Thyroid gland (tissue), 4 donors: ENCODE results near the gene HCK. TPM values are rescaled to one million over a fixed set of nuclear protein-coding genes. Genes with fewer than 3 reads are reported as not detected.

Experiments used
- DNase-seq, 2 donors: peaks; one replicate each; pipeline ENCODE4 v3.0.0-alpha.2; 2019
- H3K27ac ChIP-seq, 3 donors: fragments of 200-600 bp; sonication (generic); 1 replicate in 2 of 3; 2 replicates in 1 of 3; pipeline ENCODE4 v1.5.1; 2016 to 2019; ENCODE audit warnings: mild to moderate bottlenecking in 1 of 3, moderate library complexity in 1 of 3
- H3K27me3 ChIP-seq: fragments of 200-600 bp; sonication (generic); one replicate; pipeline ENCODE4 v1.5.1; 2019
- H3K36me3 ChIP-seq, 2 donors: fragments of 200-600 bp; sonication (generic); one replicate each; pipeline ENCODE4 v1.5.1; 2016 to 2019
- H3K4me1 ChIP-seq, 2 donors: fragments of 200-600 bp; sonication (generic); one replicate each; pipeline ENCODE4 v1.5.1; 2017 to 2019
- H3K4me3 ChIP-seq, 3 donors: fragments of 200-600 bp; sonication (generic); replicated peaks in 1 of 3; 1 replicate in 2 of 3; 2 replicates in 1 of 3; pipeline ENCODE4 v1.5.1; 2016; ENCODE audit warnings: mild to moderate bottlenecking in 1 of 3
- H3K9me3 ChIP-seq: fragments of 200-600 bp; sonication (generic); one replicate; pipeline ENCODE4 v1.5.1; 2017
- POLR2A ChIP-seq, 2 donors: fragments of 450-650 bp; IDR thresholded peaks; one replicate each; pipeline ENCODE4 v1.6.1; 2017; ENCODE audit warnings: antibody characterized with exemption in 2 of 2, mild to moderate bottlenecking in 2 of 2, moderate library complexity in 1 of 2
- WGBS, 2 donors: methylation state at CpG; one replicate each; pipeline ENCODE4 v1.1.5; 2017; 5-methylcytosine and 5-hydroxymethylcytosine counted together
- intact Hi-C: fragments of 100-400 bp; cut with DNase I; formaldehyde crosslinking; loops from one replicate; pipeline ENCODE4 v1.15.1; 2023
- total RNA-seq, 4 donors: library from RNA; depleted of rRNA; stranded (reverse); fragments of >200 nt; gene quantifications; one replicate each; pipeline ENCODE4 v1.2.3, GENCODE V29; 2016
- TF ChIP-seq, protein P1 (sequence below), 6 experiments: fragments of 200-600 bp in 3 of 6; fragments of 450-650 bp in 3 of 6; sonication (generic) in 3 of 6; IDR thresholded peaks; one replicate each; pipeline ENCODE4 v1.5.1; 2016 to 2019; ENCODE audit warnings: antibody characterized with exemption in 6 of 6, mild to moderate bottlenecking in 2 of 6, inconsistent platforms in 1 of 6, moderate library complexity in 1 of 6

HCK gene
- total RNA-seq, 4 donors from 2014 or later: 3.1 to 5.9 (median 4.8) TPM

DNA sequence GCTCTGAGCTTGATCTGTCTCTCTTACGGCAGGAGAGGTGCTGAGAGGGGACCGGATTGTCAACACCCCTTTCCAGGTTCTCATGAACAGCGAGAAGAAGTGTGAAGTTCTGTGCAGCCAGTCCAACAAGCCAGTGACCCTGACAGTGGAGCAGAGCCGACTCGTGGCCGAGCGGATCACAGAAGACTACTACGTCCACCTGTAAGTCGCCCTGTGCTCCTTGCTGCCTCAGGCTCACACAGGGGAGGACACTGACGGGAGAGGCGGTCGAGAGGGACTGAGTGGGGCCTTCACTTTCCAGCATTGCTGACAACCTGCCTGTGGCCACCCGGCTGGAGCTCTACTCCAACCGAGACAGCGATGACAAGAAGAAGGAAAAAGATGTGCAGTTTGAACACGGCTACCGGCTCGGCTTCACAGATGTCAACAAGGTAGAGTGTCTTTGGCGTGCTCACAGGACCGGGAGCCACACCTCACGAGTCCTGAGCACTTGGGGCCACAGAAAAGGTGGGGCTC is 89.5 kb downstream of the HCK start:
- no peak overlapping the region for H3K27ac ChIP-seq
- no peak overlapping the region for H3K4me3 ChIP-seq
- no peak for DNase-seq
- TF ChIP-seq POLR2A (IDR thresholded peaks at IDR 0.05): no peak
- TF ChIP-seq, protein P1, sequence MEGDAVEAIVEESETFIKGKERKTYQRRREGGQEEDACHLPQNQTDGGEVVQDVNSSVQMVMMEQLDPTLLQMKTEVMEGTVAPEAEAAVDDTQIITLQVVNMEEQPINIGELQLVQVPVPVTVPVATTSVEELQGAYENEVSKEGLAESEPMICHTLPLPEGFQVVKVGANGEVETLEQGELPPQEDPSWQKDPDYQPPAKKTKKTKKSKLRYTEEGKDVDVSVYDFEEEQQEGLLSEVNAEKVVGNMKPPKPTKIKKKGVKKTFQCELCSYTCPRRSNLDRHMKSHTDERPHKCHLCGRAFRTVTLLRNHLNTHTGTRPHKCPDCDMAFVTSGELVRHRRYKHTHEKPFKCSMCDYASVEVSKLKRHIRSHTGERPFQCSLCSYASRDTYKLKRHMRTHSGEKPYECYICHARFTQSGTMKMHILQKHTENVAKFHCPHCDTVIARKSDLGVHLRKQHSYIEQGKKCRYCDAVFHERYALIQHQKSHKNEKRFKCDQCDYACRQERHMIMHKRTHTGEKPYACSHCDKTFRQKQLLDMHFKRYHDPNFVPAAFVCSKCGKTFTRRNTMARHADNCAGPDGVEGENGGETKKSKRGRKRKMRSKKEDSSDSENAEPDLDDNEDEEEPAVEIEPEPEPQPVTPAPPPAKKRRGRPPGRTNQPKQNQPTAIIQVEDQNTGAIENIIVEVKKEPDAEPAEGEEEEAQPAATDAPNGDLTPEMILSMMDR (IDR thresholded peaks at IDR 0.05): no peak
- intact Hi-C loops: no loop called here
- no peaks in the 10 kb centered on the region for H3K27me3 ChIP-seq
- 94 to 96% methylated on average over 17 to 21 of the region's 21 CpGs for WGBS, 2 donors
- H3K9me3 ChIP-seq: no peaks in the 10 kb centered on the region
- peaks cover 57 to 65% of the 10 kb centered on the region in 2 donors for H3K36me3 ChIP-seq
- H3K4me1 ChIP-seq: no peaks in the 10 kb centered on the region

DNA sequence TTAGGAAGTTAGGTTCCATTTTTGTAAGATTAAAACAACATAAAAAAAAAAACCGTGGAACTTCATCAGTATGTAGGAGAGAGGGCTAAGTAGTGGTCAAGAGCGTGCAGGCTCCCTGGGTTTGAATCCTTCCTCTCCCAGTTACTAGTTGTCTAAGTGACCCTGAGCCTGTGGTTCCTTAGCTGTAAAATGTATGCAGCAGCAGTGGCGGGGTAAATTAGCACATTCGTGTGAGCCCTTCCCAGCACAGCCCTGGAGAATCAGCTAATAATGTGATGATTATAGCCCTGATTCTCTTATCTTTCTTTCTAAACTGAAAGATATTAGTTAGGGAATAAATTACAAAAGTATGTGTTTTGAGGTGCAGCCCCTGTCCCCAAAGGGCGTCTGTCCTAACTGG is 90.0 kb downstream of the HCK start:
- H3K9me3 ChIP-seq: no peaks in the 10 kb centered on the region
- no peak overlapping the region for H3K4me3 ChIP-seq
- H3K27me3 ChIP-seq: no peaks in the 10 kb centered on the region
- WGBS, 2 donors: 91 to 97% methylated on average over 5 of the region's 5 CpGs
- TF ChIP-seq, protein P1 (IDR thresholded peaks at IDR 0.05): no peak
- no peak for TF ChIP-seq POLR2A (IDR thresholded peaks at IDR 0.05)
- peaks cover 61 to 67% of the 10 kb centered on the region in 2 donors for H3K36me3 ChIP-seq
- DNase-seq: no peak
- intact Hi-C loops: no loop called here
- no peaks in the 10 kb centered on the region for H3K4me1 ChIP-seq
- no peak overlapping the region for H3K27ac ChIP-seq

DNA sequence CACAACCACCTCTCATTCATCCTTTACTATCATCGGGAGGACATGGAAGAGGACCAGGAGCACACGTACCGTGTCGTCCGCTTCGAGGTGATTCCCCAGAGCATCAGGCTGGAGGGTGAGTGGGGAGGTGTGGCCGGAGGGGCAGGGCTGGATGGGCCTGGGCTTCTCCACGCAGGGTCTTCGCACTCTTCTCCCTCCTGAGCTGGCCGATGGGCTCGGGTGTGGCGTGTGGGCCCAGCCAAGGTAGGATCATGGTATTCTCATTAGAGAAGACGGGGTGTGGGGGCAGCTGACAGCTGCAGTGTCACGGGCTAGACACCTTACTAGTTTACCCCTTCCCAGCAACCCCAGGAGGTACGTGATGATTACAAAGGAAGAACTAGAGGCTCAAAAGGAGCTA is 90.9 kb downstream of the HCK start:
- intact Hi-C loops: no loop called here
- no peak for TF ChIP-seq POLR2A (IDR thresholded peaks at IDR 0.05)
- TF ChIP-seq, protein P1 (IDR thresholded peaks at IDR 0.05): no peak
- Histone ChIP-seq H3K9me3 (no peaks in the 10 kb centered on the region), H3K27ac (no peak overlapping the region), H3K27me3 (no peaks in the 10 kb centered on the region), H3K36me3 (peaks cover 62 to 72% of the 10 kb centered on the region in 2 donors), H3K4me1 (no peaks in the 10 kb centered on the region), H3K4me3 (no peak overlapping the region)
- WGBS, 2 donors: 96 to 99% methylated on average over 15 of the region's 15 CpGs
- DNase-seq: no peak

DNA sequence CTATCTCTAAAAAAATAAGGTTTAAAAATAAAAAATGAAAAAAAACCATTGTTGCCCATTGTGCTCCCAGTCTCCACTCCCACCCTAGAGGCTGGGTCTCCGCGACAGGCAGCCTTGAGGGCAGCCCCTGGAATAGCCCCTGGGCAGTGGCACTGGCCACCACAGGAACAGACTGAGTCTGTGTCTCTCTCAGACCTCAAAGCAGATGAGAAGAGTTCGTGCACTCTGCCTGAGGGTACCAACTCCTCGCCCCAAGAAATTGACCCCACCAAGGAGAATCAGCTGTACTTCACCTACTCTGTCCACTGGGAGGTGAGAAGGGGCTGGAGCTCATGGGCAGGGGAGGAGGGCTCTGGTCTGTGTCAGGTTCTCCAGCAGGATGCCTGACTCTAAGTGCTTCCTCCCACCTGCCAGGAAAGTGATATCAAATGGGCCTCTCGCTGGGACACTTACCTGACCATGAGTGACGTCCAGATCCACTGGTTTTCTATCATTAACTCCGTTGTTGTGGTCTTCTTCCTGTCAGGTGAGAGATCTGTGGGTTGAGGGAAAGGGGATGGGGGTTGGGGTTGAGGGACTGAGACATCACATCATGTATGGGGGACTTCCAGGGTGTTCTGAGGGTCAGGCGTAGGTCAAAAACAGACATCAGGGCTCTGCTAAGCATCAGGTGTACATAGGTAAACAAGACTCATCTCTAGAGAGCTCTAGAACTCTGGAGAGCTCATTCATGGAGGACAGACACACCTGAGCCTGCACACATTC is 93.0 kb downstream of the HCK start:
- H3K27ac ChIP-seq: no peak overlapping the region
- H3K36me3 ChIP-seq: peaks cover 59 to 75% of the 10 kb centered on the region in 2 donors
- intact Hi-C loops: no loop called here
- H3K9me3 ChIP-seq: no peaks in the 10 kb centered on the region
- no peak for DNase-seq
- no peaks in the 10 kb centered on the region for H3K27me3 ChIP-seq
- H3K4me1 ChIP-seq: no peaks in the 10 kb centered on the region
- WGBS, 2 donors: 94 to 95% methylated on average over 8 of the region's 8 CpGs
- H3K4me3 ChIP-seq: no peak overlapping the region
- TF ChIP-seq, protein P1 (IDR thresholded peaks at IDR 0.05): no peak
- no peak for TF ChIP-seq POLR2A (IDR thresholded peaks at IDR 0.05)

DNA sequence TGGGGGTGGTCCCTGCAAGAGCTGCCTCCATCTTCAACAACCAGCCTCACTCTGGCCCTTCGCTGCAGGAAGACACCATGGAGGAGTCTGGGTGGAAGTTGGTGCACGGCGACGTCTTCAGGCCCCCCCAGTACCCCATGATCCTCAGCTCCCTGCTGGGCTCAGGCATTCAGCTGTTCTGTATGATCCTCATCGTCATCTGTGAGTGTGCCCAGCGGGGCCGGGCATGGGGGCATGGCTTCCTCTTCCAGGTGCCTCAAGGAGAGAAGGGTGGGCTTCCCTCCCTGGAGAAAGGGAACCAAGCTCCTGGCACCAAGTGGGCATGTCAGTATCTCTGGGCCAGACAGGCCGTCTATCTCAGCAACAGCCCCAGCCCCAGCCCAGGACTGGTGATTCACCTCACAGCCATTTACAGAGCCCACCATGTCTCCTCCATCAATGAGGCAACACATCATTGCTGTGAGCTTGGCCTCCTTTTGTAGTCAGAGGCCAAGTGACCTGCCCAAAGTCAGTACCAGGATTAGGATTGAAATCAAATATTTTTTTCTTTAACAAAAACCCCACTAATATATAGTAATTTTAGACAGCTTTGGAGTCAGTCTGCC is 97.6 kb downstream of the HCK start:
- WGBS, 2 donors: 92 to 96% methylated on average over 2 to 8 of the region's 8 CpGs

More for the DNA sequence above, 97.6 kb downstream of the HCK start:
- H3K4me1 ChIP-seq: peaks cover 0 to under 1% of the 10 kb centered on the region in 2 donors
- no peak for TF ChIP-seq POLR2A (IDR thresholded peaks at IDR 0.05)
- TF ChIP-seq, protein P1 (IDR thresholded peaks at IDR 0.05): no peak
- peaks cover 43 to 58% of the 10 kb centered on the region in 2 donors for H3K36me3 ChIP-seq
- no peak overlapping the region for H3K4me3 ChIP-seq
- no peaks in the 10 kb centered on the region for H3K27me3 ChIP-seq
- intact Hi-C loops: no loop called here
- DNase-seq: no peak
- no peak overlapping the region for H3K27ac ChIP-seq
- no peaks in the 10 kb centered on the region for H3K9me3 ChIP-seq
